ENCODE data around the gene HYAL2.

HYAL2 gene

GRCh38 chr3:50268703-50269451 lies 53.7 kb downstream of the HYAL2 start, which contains the start of gene SEMA3B:
TSS of gene SEMA3B (plus strand) at chr3:50269147. CDS start at chr3:50269241, 94 bp downstream.
- DNase-seq: no peak

- DNase-seq: no peak
Measured at GRCh38 chr3:50268276-50268675, 54.3 kb downstream of the HYAL2 start.
